Activated naive CD4-positive, alpha-beta T cell treated with anti-CD3 and anti-CD28 coated beads, Interleukin-2, amount 10 ng/mL, durations not matched to agents 5 hours and 36 hours (primary cell): ENCODE data around the gene VPREB1. TPM values are rescaled to one million over a fixed set of nuclear protein-coding genes. Genes with fewer than 3 reads are reported as not detected.

Experiments
- total RNA-seq, 2 experiments: library from RNA; stranded (reverse); gene quantifications; one replicate each; pipeline ENCODE4 v1.2.3, GENCODE V29; 2021

The VPREB1 gene
- not detected for total RNA-seq

GRCh38 chr22:22244316-22245250 lies at the start of gene VPREB1:
Gene VPREB1, plus strand, starts transcription at chr22:22244786. Its CDS starts 28 bp downstream, at chr22:22244814.

